ENCODE measurements around the gene ELOVL3. TPM values are rescaled to one million over a fixed set of nuclear protein-coding genes. Genes with fewer than 3 reads are reported as not detected.

ELOVL3 gene
- total RNA-seq, 2 donors from 2014 or later, result 0.39 TPM; not detected in 1

- Histone ChIP-seq H3K9me3 (no peaks in the 10 kb centered on the region), H3K27me3 (no peaks in the 10 kb centered on the region), H3K36me3 (no peaks in the 10 kb centered on the region), H3K4me3 (no peak overlapping the region), H3K4me1 (peaks cover 0 to 21% of the 10 kb centered on the region in 2 donors), H3K27ac (no peak overlapping the region)
- no peak for TF ChIP-seq CTCF (IDR thresholded peaks at IDR 0.05)
- no peak for DNase-seq (ENCODE audit: low spot score)
Measured at GRCh38 chr10:102237711-102238252, 11.7 kb downstream of the ELOVL3 start.

GRCh38 chr10:102240467-102241031 lies 14.4 kb downstream of the ELOVL3 start:
- no peak overlapping the region for H3K27ac ChIP-seq
- no peaks in the 10 kb centered on the region for H3K9me3 ChIP-seq
- DNase-seq (ENCODE audit: low spot score), result no peak
- peak overlapping the region; percentile 51 to 65 for H3K4me3 ChIP-seq
- no peak for TF ChIP-seq CTCF (IDR thresholded peaks at IDR 0.05)
- H3K27me3 ChIP-seq, result no peaks in the 10 kb centered on the region
- H3K4me1 ChIP-seq, result peaks cover 0 to 28% of the 10 kb centered on the region in 2 donors
- H3K36me3 ChIP-seq, result no peaks in the 10 kb centered on the region

GRCh38 chr10:102241032-102241443 lies 14.9 kb downstream of the ELOVL3 start:
- TF ChIP-seq CTCF (IDR thresholded peaks at IDR 0.05), result no peak
- DNase-seq (ENCODE audit: low spot score), result no peak
- Histone ChIP-seq H3K9me3 (no peaks in the 10 kb centered on the region), H3K4me1 (peaks cover 0 to 31% of the 10 kb centered on the region in 2 donors), H3K27me3 (no peaks in the 10 kb centered on the region), H3K27ac (no peak overlapping the region), H3K4me3 (peak overlapping the region; percentile 51 to 65), H3K36me3 (no peaks in the 10 kb centered on the region)

- Histone ChIP-seq H3K9me3 (no peaks in the 10 kb centered on the region), H3K36me3 (no peaks in the 10 kb centered on the region), H3K27ac (no peak within 1 kb of the TSS), H3K27me3 (no peaks in the 10 kb centered on the region), H3K4me3 (peak within 1 kb of the TSS; percentile 51 to 65), H3K4me1 (peaks cover 0 to 37% of the 10 kb centered on the region in 2 donors)
- DNase-seq (ENCODE audit: low spot score), result peak; percentile 93
- TF ChIP-seq CTCF (IDR thresholded peaks at IDR 0.05), result peak in 1 of 2 donors; percentile 27
Measured at GRCh38 chr10:102241444-102242117, 15.5 kb downstream of the ELOVL3 start, which contains the start of gene PITX3. TSS of gene PITX3 (minus strand) at chr10:102241512. CDS start at chr10:102232080, 9,432 bp downstream.

- no peaks in the 10 kb centered on the region for H3K27me3 ChIP-seq
- no peaks in the 10 kb centered on the region for H3K36me3 ChIP-seq
- H3K27ac ChIP-seq, result no peak overlapping the region
- TF ChIP-seq CTCF (IDR thresholded peaks at IDR 0.05), result no peak
- no peaks in the 10 kb centered on the region for H3K9me3 ChIP-seq
- H3K4me1 ChIP-seq, result peaks cover 0 to 42% of the 10 kb centered on the region in 2 donors
- H3K4me3 ChIP-seq, result peak overlapping the region; percentile 51 to 65
- no peak for DNase-seq (ENCODE audit: low spot score)
Measured at GRCh38 chr10:102242118-102242485, 16.0 kb downstream of the ELOVL3 start.
